ENCODE results near the gene CCIN.
A peak's percentile ranks its signal among the peaks of the same experiment; 100 is the strongest.

CCIN gene

DNA sequence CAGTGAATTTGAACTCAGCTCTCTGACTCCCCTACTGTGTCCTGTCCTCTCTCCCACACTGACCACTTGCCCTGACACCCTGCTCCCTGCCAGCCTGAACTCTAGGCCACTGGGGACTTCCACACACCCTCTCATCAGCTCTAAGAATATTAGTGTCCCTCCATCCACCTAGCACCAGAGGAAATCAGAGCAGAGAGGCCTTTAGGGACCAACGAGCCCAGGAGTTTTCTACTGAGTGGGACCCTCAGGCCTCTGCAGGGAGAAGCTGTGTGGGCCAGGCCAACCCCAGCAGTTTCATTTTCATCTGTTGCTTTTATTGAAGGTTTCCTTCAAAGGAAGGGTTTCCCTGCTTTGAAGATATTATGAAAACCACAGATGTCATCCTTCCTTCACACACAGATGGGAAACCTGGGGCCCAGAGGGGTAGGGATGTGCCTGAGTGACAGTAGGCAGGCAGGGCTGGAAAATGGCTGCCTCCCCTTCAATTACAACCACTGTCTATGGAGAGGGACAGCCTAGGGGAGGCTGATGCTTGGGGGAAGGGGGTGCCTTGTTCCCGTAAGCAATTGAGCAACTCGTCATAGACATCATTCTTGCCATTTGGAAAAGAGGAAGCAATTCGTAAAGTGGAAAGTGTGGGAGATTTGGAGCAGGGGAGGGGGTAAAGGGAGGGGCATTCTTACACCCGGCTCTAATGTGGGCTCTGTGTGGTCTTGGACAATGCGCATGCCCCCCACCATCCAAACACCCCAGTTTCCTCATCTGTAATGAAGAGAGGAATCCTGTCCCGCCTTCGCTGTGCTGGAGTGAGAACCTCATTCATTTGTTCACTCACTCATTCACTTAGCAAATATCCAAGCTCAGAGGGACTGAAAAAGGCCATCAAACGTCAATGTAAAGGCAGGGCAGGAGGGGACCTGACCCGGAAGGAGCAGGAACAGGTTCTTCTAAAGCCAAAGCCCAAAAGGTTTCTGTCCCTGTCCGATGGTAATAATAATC is 28.8 kb upstream of the CCIN start:
- DNase-seq (ENCODE audit: low read depth) = no peak

DNA sequence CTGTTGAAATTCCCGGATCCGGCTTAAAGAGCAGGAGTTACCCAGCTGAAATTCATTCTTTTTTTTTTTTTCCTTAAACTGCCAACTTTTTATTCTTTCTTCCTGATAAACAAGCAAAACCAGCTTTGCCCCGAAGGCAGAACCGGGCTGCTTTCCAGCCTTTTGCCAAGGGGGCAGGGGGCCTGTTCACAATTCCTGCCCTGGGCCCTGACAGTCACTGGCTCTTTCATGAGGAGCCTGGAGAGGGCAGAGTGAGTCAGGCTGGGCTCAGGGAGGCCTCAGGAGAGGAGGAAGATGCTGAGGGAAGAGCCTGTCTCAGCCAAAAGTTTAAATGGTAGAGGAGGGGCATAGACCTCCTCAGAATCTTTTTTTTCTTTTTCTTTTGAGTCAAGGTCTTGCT is 27.9 kb upstream of the CCIN start:
- DNase-seq (ENCODE audit: low read depth) = no peak

DNA sequence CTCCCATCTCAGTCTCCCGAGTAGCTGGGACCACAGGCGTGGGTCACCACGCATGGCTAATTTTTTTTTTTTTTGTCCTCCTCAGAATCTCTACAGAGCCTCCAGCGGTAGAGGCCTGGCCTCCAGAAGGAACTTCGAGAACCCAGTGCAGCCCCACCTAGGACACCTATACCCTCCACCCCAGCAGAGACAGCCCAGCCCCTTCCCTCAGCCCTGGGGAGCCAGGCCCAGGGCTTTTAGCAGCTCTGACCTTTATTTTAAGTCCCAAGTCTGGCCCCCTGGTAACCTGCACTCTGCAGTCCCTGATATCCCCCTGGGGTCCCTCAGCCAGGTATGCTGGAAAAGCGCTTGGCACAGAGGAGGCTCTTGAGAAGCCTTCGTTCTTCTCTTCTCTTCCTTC is 27.4 kb upstream of the CCIN start:
- no peak for DNase-seq (ENCODE audit: low read depth)

DNA sequence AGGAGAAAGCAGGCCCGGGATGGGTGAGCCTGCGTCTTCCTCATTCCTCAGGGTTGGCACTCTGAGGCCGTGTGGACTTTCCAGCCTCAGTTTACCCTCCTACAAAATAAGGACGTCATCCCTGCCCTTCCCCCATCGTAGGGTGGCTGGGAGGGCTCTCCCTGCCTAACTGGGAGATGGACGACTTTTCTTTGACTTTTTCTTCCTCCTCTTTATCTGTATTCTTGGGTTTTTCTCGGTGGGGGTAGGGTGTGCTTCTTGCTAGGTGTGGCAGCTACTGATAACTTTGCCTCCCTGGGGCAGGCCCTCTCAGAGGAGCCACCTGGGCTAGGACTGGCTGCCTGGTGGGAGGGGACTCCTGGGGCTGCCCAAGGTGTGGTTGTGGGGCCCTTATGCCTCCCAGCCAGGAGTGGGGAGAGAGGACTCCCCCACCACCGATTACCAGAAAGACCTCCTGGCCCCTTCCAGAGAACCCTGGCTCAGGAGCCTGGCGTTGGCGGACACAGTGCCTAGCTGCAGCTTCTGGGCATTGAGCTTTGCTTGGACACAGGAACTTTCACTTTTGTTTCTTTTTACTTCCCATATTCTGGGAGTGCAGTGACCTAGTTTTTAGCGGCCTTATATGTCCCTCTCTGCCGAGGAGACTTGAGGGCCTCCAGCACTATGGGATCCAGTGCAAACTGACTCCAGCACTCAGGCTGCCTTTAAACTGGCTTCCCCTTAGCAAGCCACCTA is 26.5 kb upstream of the CCIN start:
- DNase-seq (ENCODE audit: low read depth) = no peak

DNA sequence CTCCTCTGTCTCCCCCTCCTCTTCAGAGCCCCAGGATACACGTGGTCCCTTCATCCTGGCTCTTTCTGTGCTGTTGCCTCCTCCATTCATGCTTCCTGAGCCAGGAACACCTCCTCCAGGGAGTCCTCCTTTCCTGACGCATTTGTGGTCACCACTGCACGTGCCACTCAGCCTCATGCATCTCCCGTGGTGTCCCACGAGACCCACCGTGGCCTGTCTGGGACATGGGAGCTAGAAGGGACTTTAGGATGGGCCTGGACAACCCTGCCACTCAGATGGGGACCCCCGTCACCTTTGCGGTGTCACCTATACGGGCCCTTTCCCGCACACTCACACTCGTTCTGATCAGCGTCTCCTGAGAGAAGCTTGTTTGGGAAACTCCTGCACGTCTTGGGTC is 25.9 kb upstream of the CCIN start:
- DNase-seq (ENCODE audit: low read depth) = no peak

DNA sequence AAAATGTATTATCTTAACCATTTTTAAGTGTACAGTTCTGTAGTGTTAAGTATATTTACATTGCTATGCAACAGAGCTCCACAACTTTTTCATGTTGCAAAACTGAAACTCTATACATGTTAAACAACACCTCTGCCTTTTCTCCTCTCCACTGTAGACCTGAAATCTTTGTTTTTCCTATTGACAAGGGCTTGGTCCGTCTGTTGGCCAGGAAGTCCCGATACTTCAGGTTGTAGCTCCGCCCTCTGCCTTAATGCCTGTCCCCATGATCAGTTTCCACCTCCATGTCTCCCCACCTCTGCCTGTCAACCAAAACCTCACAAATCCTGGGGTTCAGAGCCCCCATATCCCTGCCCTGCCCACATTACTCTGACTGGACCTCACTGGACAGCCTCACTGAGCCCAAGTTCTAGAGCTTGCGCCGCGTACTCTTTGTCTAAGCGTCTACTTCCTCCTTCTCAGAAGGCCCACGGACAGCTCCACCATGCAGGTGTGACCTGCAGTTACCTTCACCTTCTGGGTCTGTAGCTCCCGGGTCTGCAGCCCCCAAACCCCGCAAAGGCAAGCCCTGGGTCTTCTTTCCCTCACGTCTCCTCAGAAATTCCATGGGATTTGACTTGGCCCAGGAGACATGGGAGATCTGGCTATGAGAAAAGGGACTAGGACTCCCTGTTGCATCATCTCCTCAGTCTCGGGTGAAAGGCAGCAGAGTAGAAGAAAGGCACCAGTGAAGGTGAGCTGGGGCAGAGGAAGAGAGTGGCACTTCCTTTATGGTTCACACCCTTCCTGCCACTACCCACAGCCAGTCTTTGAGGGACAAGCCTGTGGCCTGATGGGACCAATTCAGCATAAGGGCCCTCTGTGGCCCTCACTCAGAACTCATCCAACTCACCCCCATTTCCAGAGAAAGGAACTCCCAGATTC is 24.6 kb upstream of the CCIN start:
- DNase-seq (ENCODE audit: low read depth) = no peak

DNA sequence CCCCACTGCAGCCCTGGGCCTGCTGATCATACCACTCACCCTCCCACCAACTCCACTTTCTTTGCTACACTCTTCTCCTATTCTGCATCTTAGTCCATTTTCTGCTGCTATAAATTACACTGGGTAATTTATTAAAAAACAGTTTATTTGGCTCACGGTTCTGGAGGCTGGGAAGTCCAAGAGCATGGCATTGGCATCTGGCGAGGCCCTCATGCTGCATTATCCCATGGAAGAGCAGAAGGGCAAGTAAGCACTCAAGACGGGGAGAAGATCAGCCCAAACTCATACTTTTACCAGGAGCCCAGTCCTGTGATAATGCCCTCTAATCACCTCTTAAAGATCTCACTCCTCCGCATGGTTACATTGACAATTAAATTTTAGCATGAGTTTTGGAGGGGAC is 23.2 kb upstream of the CCIN start:
- no peak for DNase-seq (ENCODE audit: low read depth)

DNA sequence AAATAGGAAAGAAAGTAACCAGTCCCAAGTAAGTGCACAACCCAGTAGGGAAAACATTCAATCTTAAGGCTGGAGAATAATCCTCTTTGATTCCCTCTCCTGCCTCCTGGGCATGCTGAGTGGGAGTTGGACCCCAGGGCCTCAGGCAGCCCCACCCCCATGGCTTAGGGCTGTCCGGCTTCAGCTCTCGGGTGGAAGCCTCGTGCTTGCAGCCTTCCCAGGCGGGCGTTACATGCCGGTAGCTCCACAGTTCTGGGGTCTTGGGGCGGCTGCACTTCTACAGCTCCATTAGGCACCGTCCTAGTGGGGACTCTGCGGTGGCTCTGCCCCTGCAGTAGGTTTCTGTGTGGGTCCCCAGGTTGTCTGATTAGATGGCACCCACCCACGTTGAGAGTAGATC is 22.5 kb upstream of the CCIN start:
- no peak for DNase-seq (ENCODE audit: low read depth)

DNA sequence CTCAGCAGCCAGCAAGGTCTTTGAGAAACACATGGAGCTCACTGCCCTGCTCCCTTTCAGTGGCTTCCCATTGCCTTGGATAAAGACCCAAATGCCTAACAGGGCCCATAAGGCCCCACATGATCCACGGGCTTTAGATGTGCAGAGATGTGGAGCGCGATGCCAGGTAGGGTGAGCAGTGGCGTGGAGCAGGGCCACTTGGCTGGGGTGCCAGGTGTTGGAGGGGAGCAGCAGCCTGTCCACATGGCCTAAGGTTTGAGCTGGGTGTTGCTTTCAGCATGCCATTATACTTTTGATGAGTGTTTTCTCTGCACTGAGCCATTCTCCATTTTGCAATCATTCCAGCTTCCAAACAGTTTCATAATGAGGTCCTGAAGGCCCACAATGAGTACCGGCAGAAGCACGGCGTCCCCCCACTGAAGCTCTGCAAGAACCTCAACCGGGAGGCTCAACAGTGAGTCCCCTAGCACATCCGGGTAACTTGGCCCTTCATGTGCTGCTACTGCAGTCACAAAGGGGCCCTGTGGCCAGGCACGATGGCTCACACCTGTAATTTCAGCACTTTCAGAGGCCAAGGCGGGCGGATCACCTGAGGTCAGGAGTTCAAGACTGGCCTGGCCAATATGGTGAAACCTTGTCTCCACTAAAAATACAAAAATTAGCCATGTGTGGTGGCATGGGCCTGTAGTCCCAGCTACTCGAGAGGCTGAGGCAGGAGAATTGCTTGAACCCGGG is 21.6 kb upstream of the CCIN start:
- DNase-seq (ENCODE audit: low read depth) = no peak

DNA sequence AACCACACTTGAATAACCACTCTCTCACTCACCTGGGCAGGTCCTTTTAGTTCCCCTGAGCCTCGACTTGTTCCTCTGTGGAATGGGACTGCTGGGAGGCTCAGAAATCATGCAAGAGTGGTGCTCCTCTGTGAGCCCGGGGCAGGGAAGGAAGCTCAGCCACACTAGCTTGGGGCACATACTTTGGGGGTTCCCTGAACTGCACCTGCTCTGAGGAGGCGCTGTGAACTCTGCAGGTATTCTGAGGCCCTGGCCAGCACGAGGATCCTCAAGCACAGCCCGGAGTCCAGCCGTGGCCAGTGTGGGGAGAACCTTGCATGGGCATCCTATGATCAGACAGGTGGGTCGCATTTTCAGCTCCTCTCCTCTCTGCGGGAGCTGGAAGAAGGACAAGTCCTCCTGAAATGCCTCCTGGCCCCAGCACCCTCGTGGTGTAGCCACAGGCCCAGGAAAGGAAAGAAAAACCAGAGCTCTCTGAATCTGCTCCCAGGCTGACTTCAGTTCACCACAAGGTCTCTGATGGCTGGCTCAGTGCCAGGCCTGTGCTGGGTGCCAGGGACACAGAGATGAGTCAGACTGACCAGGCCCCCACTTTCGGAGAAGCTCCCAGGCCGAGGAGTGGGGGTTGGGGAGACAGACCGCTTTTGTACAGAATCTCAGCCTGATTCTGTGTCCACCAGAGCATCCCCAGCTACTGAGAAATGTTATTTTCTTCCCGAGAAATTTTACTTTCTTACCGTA is 20.7 kb upstream of the CCIN start:
- DNase-seq (ENCODE audit: low read depth) = peak; percentile 85

DNA sequence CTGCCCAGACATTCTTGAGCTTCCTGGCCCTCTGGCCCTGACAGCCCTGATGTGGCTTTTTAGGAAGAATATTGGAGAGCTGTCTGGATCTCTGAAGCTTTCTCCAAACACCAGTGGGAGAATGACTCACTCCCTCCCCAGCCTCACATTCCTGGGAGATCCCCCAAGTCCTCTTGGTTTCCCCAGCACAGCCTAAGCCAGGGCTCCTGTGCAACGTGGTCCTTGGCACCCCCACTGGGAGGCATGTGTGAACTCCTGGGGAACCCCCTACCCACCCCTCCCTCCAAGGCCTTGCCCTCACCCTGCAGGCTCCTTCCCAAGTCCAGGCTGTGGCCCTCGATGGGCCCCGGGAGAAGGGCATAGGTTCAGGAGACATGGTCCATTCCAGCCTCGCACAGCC is 20.0 kb upstream of the CCIN start:
- no peak for DNase-seq (ENCODE audit: low read depth)

DNA sequence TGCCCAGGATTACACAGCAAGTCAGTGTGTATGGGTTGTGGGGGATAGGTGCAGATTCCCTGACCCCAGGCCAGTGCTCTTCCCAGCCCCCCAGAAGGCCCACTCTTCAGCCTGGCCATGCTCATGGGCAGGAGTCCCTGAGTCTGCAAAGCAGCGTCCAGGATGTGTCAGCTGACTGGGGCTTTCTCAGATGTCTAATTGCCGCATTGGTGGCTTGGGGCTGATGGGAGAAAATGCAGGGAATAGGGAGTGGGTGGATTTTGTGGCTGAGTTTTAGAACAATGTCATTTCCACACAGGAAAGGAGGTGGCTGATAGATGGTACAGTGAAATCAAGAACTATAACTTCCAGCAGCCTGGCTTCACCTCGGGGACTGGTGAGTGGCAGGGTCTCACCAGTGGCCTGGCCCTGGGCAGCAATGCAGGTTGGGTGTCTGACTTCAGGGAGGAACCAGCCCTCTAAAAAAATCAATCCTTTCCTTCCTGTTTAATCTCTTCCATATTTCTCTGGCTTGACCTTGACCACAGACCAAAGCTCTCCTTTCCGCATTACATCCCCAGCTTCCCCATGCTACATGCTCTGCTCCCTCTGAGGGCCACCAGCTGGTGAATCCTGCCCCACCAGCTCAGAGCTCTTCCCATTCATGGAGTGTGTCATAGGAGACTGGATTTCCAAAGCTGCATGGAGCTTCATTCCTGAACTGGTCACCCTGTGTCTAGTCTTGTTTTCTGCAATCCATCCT is 18.4 kb upstream of the CCIN start:
- DNase-seq (ENCODE audit: low read depth) = no peak

DNA sequence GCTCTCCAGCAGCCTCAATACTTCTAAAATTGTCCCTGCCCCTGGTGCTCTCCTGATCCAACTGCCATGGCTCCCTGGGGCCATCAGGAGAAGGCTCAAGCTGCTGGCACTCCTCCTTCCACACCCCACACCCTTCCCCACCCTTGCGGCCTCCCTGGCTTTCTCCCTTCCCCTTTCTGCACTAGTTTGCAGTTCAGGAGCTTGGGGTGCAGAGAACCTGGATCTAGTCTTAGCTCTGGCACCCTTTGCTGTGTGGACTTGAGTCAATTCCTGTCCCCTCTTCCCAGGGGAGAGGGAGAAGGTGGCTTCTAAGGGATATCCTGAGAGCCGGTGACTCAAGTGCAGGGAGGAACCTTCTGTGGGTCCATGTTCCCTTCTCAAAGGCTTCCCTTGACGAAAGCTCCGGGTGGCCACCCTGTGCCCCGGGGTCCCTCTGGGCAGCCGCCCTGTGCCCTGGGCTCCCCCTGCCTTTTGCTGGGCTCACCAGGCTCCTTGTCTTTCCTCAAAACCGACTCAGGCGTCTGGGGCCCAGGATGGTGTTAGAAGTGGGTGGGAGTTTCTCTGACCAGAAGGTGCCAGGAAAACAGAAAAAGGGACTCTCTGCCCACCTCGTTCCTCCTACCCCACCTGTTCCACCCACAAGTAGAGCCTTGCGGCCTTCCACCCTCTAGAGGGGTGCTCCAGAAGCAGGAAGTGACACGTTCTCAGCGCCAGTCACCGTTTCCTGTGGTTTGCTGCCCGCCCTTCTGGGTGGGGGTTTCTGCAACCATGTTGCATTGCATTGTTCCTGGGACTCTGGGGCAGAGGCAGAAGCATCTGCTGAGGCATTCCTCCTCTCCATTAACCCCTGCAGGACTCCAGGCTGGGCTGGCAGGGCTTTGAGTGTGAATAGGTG is 17.6 kb upstream of the CCIN start:
- DNase-seq (ENCODE audit: low read depth) = no peak

DNA sequence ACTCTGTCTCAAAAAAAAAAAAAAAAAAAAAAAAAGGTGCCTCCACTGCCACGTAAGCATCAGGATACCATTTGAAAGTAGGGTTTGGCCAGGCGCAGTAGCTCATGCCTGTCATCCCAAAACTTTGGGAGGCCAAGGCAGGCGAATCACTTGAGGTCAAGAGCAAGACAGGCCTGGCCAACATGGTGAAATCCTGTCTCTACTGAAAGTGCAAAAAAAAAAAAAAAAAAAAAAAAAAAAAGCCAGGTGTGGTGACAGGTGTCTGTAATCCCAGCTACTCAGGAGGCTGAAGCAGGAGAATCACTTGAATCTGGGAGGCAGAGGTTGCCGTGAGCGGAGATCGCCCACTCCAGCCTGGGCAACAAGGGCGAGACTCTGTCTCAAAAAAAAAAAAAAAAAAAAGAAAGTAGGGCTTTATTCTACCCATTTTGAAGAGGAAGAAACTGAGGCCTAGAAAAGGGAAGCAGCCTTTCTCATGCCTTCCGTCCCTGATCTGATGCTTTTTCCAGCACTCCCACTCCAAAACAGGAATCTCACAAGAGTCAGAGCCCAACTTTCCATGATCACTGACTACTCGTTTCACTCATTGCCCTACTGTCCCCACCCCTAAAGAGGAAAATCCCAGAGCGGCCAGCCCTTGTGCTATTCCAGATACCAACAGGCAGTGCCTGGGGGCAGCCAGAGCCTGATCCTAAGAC is 16.3 kb upstream of the CCIN start:
- no peak for DNase-seq (ENCODE audit: low read depth)

DNA sequence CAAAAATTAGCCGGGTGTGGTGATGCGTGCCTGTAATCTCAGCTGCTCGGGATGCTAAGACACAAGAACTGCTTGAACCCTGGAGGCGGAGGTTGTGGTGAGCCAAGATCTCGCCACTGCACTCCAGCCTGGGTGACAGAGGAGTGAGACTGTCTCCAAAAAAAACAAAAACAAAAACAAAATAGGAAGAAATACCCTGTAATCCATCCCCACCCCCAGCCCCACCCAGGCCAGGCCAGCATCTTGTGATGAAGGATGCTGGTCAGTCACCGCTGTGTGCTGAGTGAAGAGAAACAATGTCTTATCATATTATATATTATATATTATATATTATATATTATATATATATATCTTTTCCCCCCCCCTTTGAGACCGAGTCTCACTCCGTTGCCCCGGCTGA is 15.4 kb upstream of the CCIN start:
- no peak for DNase-seq (ENCODE audit: low read depth)

DNA sequence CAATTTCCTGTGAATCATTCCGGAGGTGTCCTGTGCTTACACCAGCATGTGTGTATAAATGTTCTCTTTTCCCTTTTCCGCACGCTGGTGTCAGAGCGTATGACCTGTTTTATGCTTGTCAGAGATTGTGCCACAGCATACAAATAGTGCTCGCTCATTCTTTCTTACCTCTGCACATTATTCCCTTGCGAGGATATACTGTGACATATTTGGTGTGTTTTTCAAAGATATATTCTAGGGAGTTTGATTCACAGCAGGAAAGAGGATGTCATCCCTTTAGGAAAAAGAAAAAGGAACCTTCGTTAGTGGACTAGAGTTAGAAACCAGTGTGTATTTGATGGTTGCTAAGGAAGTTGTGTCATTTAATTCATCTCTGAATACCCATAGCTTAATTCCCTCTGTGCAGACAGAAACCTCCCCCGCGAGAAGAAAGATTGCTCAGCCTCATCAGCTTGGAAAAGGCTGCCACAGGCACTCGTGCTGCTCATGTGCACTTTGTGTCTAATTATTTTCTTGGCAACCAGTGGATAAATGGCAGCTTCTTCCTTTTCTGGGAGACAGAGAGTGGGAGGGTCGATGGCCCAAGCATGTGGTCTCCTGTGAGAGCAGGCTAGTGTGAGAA is 14.7 kb upstream of the CCIN start:
- no peak for DNase-seq (ENCODE audit: low read depth)

DNA sequence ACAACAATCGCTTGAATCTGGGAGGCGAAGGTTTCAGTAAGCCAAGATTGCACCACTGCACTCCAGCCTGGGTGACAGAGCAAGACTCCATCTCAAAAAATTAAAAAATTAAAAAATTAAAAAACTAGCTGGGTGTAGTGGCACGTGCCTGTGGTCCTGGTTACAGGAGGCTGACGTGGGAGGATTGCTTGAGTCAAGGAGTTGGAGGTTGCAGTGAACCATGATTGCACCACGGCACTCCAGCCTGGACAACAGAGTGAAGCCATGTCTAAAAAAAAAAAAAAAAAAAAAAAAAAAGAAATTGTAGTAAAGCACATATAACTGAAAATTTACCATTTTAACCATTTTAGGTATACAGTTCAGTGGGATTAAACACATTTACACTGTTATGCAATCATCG is 13.1 kb upstream of the CCIN start:
- no peak for DNase-seq (ENCODE audit: low read depth)

DNA sequence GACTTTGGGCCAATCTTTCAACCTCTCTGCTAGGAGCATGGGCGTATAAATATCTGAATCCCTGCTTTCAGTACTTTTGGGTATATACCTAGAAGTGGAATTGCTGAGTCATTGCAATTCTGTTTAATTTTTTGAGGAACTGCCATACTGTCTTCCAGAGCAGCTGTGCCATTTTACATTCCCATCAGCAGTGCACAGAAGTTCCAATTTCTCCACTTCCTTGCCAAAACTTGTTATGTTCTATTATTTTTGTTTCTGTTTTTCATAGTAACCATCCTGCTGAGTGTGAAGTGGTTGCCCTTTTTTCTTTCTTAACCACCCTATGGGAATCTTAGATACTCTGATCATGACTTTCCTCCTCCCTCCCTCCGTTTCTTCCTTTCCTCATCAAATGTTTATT is 11.1 kb upstream of the CCIN start:
- DNase-seq (ENCODE audit: low read depth) = no peak

Data from GM04503 (cell line).